ENCODE results near the gene LSAMP.

GRCh38 chr3:116002235-116002634, 443.1 kb downstream of the LSAMP start:
- TF ChIP-seq CTCF (IDR thresholded peaks at IDR 0.05) (no peak), EP300 (IDR thresholded peaks at IDR 0.05) (no peak), POLR2A (IDR thresholded peaks at IDR 0.05) (no peak), POLR2AphosphoS5 (IDR thresholded peaks at IDR 0.05) (no peak)
